ENCODE data around the gene NPL.

The NPL gene

GRCh38 chr1:182817802-182818201, 28.2 kb downstream of the NPL start:
- no peak overlapping the region for H3K27ac ChIP-seq (ENCODE audit: extremely low read depth, low read depth, low read length)
- CTCF ChIA-PET, result no interaction called here
- TF ChIP-seq ZFHX2 (tag by site-specific recombination; conservative IDR thresholded peaks at IDR 0.05), result no peak
- no peak for TF ChIP-seq KLF9 (tag by site-specific recombination; IDR thresholded peaks at IDR 0.05; ENCODE audit: low read depth)
- no peak for TF ChIP-seq ZNF302 (tag by site-specific recombination; IDR thresholded peaks at IDR 0.05; ENCODE audit: low read depth)
- POLR2A ChIA-PET, result no interaction called here
- H3K36me3 ChIP-seq (ENCODE audit: control insufficient read depth in 2 of 2, insufficient read depth in 1 of 2, low read length in 2 of 2), result peaks cover 4 to 68% of the 10 kb centered on the region in 2 experiments
- no peaks in the 10 kb centered on the region for H3K4me1 ChIP-seq (ENCODE audit: control insufficient read depth, insufficient read depth, low read length)
- H3K4me3 ChIP-seq (ENCODE audit: low read depth, low read length), result no peak overlapping the region
- no peaks in the 10 kb centered on the region for H3K9me3 ChIP-seq (ENCODE audit: control insufficient read depth, insufficient read depth, low read depth, low read length)

- no peaks in the 10 kb centered on the region for H3K4me1 ChIP-seq (ENCODE audit: control insufficient read depth, insufficient read depth, low read length)
- TF ChIP-seq PRDM4 (tag by site-specific recombination; IDR thresholded peaks at IDR 0.05) (no peak), ZNF2 (tag by site-specific recombination; IDR thresholded peaks at IDR 0.05) (no peak), ZNF174 (tag by site-specific recombination; IDR thresholded peaks at IDR 0.05) (no peak), SP2 (tag by site-specific recombination; IDR thresholded peaks at IDR 0.05) (no peak)
- TF ChIP-seq, protein P1, sequence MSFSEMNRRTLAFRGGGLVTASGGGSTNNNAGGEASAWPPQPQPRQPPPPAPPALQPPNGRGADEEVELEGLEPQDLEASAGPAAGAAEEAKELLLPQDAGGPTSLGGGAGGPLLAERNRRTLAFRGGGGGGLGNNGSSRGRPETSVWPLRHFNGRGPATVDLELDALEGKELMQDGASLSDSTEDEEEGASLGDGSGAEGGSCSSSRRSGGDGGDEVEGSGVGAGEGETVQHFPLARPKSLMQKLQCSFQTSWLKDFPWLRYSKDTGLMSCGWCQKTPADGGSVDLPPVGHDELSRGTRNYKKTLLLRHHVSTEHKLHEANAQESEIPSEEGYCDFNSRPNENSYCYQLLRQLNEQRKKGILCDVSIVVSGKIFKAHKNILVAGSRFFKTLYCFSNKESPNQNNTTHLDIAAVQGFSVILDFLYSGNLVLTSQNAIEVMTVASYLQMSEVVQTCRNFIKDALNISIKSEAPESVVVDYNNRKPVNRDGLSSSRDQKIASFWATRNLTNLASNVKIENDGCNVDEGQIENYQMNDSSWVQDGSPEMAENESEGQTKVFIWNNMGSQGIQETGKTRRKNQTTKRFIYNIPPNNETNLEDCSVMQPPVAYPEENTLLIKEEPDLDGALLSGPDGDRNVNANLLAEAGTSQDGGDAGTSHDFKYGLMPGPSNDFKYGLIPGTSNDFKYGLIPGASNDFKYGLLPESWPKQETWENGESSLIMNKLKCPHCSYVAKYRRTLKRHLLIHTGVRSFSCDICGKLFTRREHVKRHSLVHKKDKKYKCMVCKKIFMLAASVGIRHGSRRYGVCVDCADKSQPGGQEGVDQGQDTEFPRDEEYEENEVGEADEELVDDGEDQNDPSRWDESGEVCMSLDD (tag by site-specific recombination; IDR thresholded peaks at IDR 0.05), result no peak
- TF ChIP-seq, protein P2, sequence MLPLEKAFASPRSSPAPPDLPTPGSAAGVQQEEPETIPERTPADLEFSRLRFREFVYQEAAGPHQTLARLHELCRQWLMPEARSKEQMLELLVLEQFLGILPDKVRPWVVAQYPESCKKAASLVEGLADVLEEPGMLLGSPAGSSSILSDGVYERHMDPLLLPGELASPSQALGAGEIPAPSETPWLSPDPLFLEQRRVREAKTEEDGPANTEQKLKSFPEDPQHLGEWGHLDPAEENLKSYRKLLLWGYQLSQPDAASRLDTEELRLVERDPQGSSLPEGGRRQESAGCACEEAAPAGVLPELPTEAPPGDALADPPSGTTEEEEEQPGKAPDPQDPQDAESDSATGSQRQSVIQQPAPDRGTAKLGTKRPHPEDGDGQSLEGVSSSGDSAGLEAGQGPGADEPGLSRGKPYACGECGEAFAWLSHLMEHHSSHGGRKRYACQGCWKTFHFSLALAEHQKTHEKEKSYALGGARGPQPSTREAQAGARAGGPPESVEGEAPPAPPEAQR (tag by site-specific recombination; IDR thresholded peaks at IDR 0.05), result no peak
- CTCF ChIA-PET, result no interaction called here
- H3K27ac ChIP-seq (ENCODE audit: extremely low read depth, low read depth, low read length), result no peak overlapping the region
- no peaks in the 10 kb centered on the region for H3K9me3 ChIP-seq (ENCODE audit: control insufficient read depth, insufficient read depth, low read depth, low read length)
- H3K36me3 ChIP-seq (ENCODE audit: control insufficient read depth in 2 of 2, insufficient read depth in 1 of 2, low read length in 2 of 2), result peaks cover 0 to 44% of the 10 kb centered on the region in 2 experiments; a peak in 1 of 3 replicates
- POLR2A ChIA-PET, result no interaction called here
- H3K4me3 ChIP-seq (ENCODE audit: low read depth, low read length), result no peak overlapping the region
These were observed 33.6 kb downstream of the NPL start for GRCh38 chr1:182823220-182823619.

GRCh38 chr1:182826892-182827291, 37.3 kb downstream of the NPL start:
- POLR2A ChIA-PET, result no interaction called here
- H3K4me3 ChIP-seq (ENCODE audit: low read depth, low read length), result no peak overlapping the region
- no peaks in the 10 kb centered on the region for H3K4me1 ChIP-seq (ENCODE audit: control insufficient read depth, insufficient read depth, low read length)
- CTCF ChIA-PET, result interaction anchor here (1.1 kb wide), 1 partner anchor 232 kb away, joined by 5 read pairs; no protein-coding TSS in a partner anchor
- H3K9me3 ChIP-seq (ENCODE audit: control insufficient read depth, insufficient read depth, low read depth, low read length), result no peaks in the 10 kb centered on the region
- peaks cover 0 to 20% of the 10 kb centered on the region in 2 experiments; a peak in 1 of 3 replicates for H3K36me3 ChIP-seq (ENCODE audit: control insufficient read depth in 2 of 2, insufficient read depth in 1 of 2, low read length in 2 of 2)
- H3K27ac ChIP-seq (ENCODE audit: extremely low read depth, low read depth, low read length), result no peak overlapping the region
- TF ChIP-seq ZNF362 (tag by site-specific recombination; IDR thresholded peaks at IDR 0.05) (no peak), ZNF174 (tag by site-specific recombination; IDR thresholded peaks at IDR 0.05) (no peak), ZNF138 (tag by site-specific recombination; IDR thresholded peaks at IDR 0.05; ENCODE audit: borderline replicate concordance) (no peak), GFI1B (tag by site-specific recombination; IDR thresholded peaks at IDR 0.05) (no peak), ZFP3 (tag by site-specific recombination; IDR thresholded peaks at IDR 0.05; ENCODE audit: low read depth) (no peak), ZNF585B (tag by site-specific recombination; IDR thresholded peaks at IDR 0.05) (no peak), ZNF175 (tag by site-specific recombination; IDR thresholded peaks at IDR 0.05) (no peak), ZNF292 (tag by site-specific recombination; IDR thresholded peaks at IDR 0.05; ENCODE audit: borderline replicate concordance, low read depth) (no peak), ZNF548 (tag by site-specific recombination; IDR thresholded peaks at IDR 0.05) (no peak), ZSCAN23 (tag by site-specific recombination; IDR thresholded peaks at IDR 0.05) (no peak), ZNF140 (tag by site-specific recombination; IDR thresholded peaks at IDR 0.05) (no peak), MYNN (tag by site-specific recombination; IDR thresholded peaks at IDR 0.05; ENCODE audit: borderline replicate concordance) (no peak), ELK4 (IDR thresholded peaks at IDR 0.05; ENCODE audit: borderline replicate concordance, low read depth, low read length) (no peak)
- TF ChIP-seq, protein P3, sequence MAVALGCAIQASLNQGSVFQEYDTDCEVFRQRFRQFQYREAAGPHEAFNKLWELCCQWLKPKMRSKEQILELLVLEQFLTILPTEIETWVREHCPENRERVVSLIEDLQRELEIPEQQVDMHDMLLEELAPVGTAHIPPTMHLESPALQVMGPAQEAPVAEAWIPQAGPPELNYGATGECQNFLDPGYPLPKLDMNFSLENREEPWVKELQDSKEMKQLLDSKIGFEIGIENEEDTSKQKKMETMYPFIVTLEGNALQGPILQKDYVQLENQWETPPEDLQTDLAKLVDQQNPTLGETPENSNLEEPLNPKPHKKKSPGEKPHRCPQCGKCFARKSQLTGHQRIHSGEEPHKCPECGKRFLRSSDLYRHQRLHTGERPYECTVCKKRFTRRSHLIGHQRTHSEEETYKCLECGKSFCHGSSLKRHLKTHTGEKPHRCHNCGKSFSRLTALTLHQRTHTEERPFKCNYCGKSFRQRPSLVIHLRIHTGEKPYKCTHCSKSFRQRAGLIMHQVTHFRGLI (tag by site-specific recombination; IDR thresholded peaks at IDR 0.05), result no peak

Data from HEK293 (cell line).